ENCODE data around the gene SMPD2.

SMPD2 gene

DNA sequence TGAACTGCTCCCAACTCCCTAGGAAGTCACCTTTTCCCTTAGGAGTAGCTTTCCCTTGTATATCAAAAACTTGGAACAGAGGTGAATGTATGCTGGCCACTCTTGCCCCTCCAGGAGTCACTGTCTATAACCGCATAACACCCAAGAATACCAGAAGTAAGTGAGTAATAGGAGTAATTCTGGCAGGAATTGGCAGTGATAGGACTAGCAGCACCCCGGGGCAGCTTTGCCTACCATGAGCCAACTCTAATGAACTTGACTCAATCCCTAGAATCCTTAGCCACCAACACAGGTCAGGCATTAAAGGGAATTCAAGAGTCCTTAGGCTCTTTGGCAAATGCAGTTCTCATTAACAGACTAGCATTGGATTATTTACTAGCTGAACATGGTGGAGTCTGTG lies 29.5 kb upstream of the SMPD2 start:
- H3K27ac ChIP-seq: no peak overlapping the region
- TF ChIP-seq, protein P1, sequence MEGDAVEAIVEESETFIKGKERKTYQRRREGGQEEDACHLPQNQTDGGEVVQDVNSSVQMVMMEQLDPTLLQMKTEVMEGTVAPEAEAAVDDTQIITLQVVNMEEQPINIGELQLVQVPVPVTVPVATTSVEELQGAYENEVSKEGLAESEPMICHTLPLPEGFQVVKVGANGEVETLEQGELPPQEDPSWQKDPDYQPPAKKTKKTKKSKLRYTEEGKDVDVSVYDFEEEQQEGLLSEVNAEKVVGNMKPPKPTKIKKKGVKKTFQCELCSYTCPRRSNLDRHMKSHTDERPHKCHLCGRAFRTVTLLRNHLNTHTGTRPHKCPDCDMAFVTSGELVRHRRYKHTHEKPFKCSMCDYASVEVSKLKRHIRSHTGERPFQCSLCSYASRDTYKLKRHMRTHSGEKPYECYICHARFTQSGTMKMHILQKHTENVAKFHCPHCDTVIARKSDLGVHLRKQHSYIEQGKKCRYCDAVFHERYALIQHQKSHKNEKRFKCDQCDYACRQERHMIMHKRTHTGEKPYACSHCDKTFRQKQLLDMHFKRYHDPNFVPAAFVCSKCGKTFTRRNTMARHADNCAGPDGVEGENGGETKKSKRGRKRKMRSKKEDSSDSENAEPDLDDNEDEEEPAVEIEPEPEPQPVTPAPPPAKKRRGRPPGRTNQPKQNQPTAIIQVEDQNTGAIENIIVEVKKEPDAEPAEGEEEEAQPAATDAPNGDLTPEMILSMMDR (conservative IDR thresholded peaks at IDR 0.05): no peak

DNA sequence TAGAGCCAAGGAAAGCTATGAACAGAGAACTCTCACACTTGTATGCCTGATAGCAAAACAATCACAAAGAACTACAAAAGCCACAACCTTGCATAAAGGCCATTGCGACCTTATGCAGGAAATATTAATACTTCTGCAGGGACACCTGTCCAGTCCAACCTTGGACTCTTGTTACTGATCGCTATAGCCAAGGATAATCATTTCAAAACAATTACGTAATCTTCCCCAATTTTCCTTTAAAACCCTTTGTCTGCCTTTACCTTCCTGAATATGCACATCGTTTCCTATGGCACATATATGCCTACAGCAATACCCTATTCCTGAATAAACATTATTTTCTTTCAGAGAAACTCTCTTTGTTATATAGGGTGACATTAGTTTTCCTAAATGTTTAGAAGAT lies 22.9 kb upstream of the SMPD2 start:
- no peak overlapping the region for H3K27ac ChIP-seq
- TF ChIP-seq, protein P1 (conservative IDR thresholded peaks at IDR 0.05): no peak

DNA sequence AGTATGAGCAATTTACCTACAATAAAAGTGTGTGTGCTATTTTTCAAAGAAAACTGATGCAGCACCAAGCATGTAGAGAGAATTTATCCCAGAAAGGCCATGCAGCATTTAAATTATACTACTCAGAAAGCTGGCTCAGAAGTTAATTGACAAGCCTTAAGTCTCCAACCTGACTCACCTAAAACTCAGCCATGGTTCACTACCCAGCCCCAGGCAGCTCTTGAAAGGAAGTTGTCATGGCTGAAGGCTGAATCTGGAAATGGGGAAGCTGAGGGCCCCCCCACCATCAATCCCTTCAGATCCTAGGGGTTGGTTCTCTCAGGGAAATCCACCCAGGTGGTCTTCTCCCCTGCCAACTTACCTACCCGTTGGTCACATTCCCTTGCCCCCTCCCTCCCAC lies 19.8 kb upstream of the SMPD2 start:
- TF ChIP-seq, protein P1 (conservative IDR thresholded peaks at IDR 0.05): no peak
- H3K27ac ChIP-seq: no peak overlapping the region; the same call in 1 of the 2 replicates

DNA sequence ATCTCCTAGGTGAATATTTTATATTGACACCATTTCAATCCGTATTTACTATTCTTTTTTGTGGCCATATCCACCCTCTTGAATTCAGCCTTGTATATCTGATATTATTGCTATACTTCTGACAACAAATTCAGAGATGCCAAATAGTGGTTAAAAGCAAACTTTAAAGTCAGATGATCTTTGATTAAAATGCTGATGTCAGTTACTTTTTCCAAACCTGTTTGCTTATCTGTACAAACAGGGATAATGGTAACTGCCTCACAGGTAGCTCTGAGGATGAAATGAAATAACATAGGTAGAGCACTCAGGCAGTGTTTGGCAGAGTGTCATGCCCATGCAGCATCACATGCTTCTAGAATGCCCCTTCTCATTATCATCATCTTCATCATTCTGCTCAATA lies 19.3 kb upstream of the SMPD2 start:
- TF ChIP-seq, protein P1 (conservative IDR thresholded peaks at IDR 0.05): no peak
- peak overlapping the region; percentile 11; the same call in 1 of the 2 replicates for H3K27ac ChIP-seq

DNA sequence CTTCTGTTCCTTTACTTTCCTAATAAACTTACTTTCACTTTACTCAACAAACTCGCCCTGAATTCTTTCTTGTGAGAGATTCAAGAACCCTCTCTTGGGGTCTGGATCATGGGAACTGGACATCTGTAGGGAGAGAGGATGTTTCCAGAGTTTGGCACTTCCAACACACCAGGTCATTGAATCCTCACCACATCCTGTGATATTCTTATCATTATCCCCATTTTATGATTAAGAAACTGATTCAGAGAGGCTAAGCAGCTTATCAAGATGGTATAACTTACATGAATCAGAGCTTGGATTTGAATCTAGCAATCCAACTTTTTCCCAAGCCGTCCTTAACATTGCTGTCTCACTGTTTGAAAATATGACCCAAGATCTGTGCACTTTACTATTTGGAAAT lies 15.6 kb upstream of the SMPD2 start:
- TF ChIP-seq, protein P1 (conservative IDR thresholded peaks at IDR 0.05): no peak

DNA sequence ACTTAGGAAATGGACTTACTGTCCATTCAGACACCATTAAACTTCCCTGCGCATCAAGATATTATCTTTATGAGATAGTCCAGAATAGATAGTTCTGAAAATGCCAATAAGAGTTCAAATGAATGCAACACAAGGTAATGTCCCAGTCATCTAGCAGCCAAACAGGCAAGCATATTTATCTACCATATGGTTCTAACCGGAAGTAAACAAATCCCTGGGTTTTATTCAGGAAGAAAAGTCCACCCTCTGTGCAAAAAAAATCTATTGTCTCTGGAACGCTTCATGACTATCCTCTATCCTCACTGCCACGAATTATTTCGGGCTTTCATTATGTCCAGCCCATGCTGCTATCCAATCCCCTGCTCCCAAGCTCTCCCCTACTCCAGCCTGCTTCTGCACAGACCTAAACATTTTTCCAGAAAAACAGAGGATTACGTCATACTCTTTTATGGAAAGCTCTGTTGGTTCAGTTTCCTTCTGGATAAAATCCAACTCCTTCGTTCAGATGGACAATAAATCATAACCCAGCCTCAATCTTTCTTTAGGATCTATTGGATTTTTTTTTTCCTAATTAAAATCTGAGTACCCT lies 11.5 kb upstream of the SMPD2 start:
- H3K27ac ChIP-seq: peak overlapping the region; percentile 83
- TF ChIP-seq, protein P1 (conservative IDR thresholded peaks at IDR 0.05): no peak

More for the DNA sequence above, 15.6 kb upstream of the SMPD2 start:
- H3K27ac ChIP-seq: no peak overlapping the region

DNA sequence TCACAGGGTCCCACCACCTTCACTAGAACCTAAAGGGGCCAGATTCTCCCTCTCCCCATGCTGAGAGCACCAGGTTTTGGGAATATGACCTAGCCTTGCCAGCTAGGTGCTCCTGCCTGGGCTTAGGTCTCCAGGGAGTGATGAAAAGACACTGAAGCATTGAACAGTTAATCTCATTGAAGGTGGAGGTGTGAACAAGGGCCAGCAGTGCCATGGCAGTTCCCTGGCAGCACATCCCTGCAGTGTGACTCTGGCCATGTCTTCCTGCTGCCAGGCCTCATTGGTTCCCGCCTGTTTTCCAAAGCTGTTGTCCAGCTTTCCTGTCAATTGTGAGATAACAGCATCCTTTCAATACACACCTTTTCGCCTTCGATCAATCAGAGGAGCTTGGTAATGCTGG lies 11.0 kb upstream of the SMPD2 start:
- TF ChIP-seq, protein P1 (conservative IDR thresholded peaks at IDR 0.05): no peak
- H3K27ac ChIP-seq: peak overlapping the region; percentile 83
